WTC11 (cell line): Measurements from ENCODE around the gene RGS1.

ENCODE experiments used
- CBFB ChIP-seq: sonication (generic); formaldehyde crosslinking; IDR thresholded peaks from 2 replicates; pipeline ENCODE4 v1.8.1; 2022; ENCODE audit warnings: mild to moderate bottlenecking, low read depth, missing genetic modification reagents
- CREB1 ChIP-seq: sonication (generic); formaldehyde crosslinking; IDR thresholded peaks from 2 replicates; pipeline ENCODE4 v1.8.0; 2023; ENCODE audit warnings: mild to moderate bottlenecking, missing genetic modification reagents
- GABPB1 ChIP-seq: sonication (generic); formaldehyde crosslinking; IDR thresholded peaks from 2 replicates; pipeline ENCODE4 v1.8.1; 2023; ENCODE audit warnings: mild to moderate bottlenecking, missing genetic modification reagents
- GRHL2 ChIP-seq: fragments of 250-450 bp; sonication (Bioruptor Pico); IDR thresholded peaks from 2 replicates; pipeline ENCODE4 v1.8.0; 2022; ENCODE audit warnings: mild to moderate bottlenecking, moderate library complexity; ENCODE audit not compliant: insufficient replicate concordance, severe bottlenecking
- MAX ChIP-seq: sonication (generic); formaldehyde crosslinking; IDR thresholded peaks from 2 replicates; pipeline ENCODE4 v1.8.0; 2022; ENCODE audit warnings: mild to moderate bottlenecking, missing genetic modification reagents
- MXD4 ChIP-seq: fragments of 250-450 bp; sonication (Bioruptor Pico); IDR thresholded peaks from 2 replicates; pipeline ENCODE4 v1.8.0; 2021; ENCODE audit warnings: mild to moderate bottlenecking, moderate library complexity, borderline replicate concordance
- NR1H2 ChIP-seq: sonication (generic); formaldehyde crosslinking; IDR thresholded peaks from 2 replicates; pipeline ENCODE4 v1.9.0; 2021; ENCODE audit warnings: mild to moderate bottlenecking, moderate library complexity, missing genetic modification reagents
- NR2C2 ChIP-seq: sonication (generic); formaldehyde crosslinking; IDR thresholded peaks from 2 replicates; pipeline ENCODE4 v1.8.0; 2022; ENCODE audit warnings: mild to moderate bottlenecking, missing genetic modification reagents
- SP1 ChIP-seq: sonication (generic); formaldehyde crosslinking; conservative IDR thresholded peaks from 2 replicates; pipeline ENCODE4 v1.8.1; 2022; ENCODE audit warnings: missing genetic modification reagents
- TCF7 ChIP-seq: sonication (generic); formaldehyde crosslinking; IDR thresholded peaks from 2 replicates; pipeline ENCODE4 v1.8.0; 2022; ENCODE audit warnings: mild to moderate bottlenecking, low read depth, missing genetic modification reagents, moderate library complexity
- ZNF121 ChIP-seq: sonication (generic); formaldehyde crosslinking; IDR thresholded peaks from 2 replicates; pipeline ENCODE4 v1.8.0; 2023; ENCODE audit warnings: missing genetic modification reagents
- TF ChIP-seq, protein P1 (sequence below): fragments of 200-600 bp; IDR thresholded peaks from 2 replicates; pipeline ENCODE4 v1.8.0; 2022; ENCODE audit warnings: antibody characterized with exemption
- TF ChIP-seq, protein P2 (sequence below): sonication (generic); formaldehyde crosslinking; IDR thresholded peaks from 2 replicates; pipeline ENCODE4 v1.8.0; 2023; ENCODE audit warnings: missing genetic modification reagents, mild to moderate bottlenecking, borderline replicate concordance
- TF ChIP-seq, protein P3 (sequence below): sonication (generic); formaldehyde crosslinking; IDR thresholded peaks from 2 replicates; pipeline ENCODE4 v1.8.1; 2023; ENCODE audit warnings: mild to moderate bottlenecking, missing genetic modification reagents

GRCh38 chr1:192581131-192581927 lies 5.8 kb downstream of the RGS1 start:
- no peak for TF ChIP-seq GRHL2 (CRISPR knock-in tag)
- no peak for TF ChIP-seq CBFB (CRISPR knock-in tag)
- TF ChIP-seq, protein P1, sequence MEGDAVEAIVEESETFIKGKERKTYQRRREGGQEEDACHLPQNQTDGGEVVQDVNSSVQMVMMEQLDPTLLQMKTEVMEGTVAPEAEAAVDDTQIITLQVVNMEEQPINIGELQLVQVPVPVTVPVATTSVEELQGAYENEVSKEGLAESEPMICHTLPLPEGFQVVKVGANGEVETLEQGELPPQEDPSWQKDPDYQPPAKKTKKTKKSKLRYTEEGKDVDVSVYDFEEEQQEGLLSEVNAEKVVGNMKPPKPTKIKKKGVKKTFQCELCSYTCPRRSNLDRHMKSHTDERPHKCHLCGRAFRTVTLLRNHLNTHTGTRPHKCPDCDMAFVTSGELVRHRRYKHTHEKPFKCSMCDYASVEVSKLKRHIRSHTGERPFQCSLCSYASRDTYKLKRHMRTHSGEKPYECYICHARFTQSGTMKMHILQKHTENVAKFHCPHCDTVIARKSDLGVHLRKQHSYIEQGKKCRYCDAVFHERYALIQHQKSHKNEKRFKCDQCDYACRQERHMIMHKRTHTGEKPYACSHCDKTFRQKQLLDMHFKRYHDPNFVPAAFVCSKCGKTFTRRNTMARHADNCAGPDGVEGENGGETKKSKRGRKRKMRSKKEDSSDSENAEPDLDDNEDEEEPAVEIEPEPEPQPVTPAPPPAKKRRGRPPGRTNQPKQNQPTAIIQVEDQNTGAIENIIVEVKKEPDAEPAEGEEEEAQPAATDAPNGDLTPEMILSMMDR, result no peak
- TF ChIP-seq SP1, result no peak
- TF ChIP-seq TCF7 (CRISPR knock-in tag), result no peak
- no peak for TF ChIP-seq NR1H2 (CRISPR knock-in tag)
- TF ChIP-seq ZNF121 (CRISPR knock-in tag), result no peak
- no peak for TF ChIP-seq NR2C2 (CRISPR knock-in tag)
- no peak for TF ChIP-seq MAX (CRISPR knock-in tag)
- TF ChIP-seq GABPB1 (CRISPR knock-in tag), result no peak
- no peak for TF ChIP-seq MXD4 (CRISPR knock-in tag)
- TF ChIP-seq, protein P2, sequence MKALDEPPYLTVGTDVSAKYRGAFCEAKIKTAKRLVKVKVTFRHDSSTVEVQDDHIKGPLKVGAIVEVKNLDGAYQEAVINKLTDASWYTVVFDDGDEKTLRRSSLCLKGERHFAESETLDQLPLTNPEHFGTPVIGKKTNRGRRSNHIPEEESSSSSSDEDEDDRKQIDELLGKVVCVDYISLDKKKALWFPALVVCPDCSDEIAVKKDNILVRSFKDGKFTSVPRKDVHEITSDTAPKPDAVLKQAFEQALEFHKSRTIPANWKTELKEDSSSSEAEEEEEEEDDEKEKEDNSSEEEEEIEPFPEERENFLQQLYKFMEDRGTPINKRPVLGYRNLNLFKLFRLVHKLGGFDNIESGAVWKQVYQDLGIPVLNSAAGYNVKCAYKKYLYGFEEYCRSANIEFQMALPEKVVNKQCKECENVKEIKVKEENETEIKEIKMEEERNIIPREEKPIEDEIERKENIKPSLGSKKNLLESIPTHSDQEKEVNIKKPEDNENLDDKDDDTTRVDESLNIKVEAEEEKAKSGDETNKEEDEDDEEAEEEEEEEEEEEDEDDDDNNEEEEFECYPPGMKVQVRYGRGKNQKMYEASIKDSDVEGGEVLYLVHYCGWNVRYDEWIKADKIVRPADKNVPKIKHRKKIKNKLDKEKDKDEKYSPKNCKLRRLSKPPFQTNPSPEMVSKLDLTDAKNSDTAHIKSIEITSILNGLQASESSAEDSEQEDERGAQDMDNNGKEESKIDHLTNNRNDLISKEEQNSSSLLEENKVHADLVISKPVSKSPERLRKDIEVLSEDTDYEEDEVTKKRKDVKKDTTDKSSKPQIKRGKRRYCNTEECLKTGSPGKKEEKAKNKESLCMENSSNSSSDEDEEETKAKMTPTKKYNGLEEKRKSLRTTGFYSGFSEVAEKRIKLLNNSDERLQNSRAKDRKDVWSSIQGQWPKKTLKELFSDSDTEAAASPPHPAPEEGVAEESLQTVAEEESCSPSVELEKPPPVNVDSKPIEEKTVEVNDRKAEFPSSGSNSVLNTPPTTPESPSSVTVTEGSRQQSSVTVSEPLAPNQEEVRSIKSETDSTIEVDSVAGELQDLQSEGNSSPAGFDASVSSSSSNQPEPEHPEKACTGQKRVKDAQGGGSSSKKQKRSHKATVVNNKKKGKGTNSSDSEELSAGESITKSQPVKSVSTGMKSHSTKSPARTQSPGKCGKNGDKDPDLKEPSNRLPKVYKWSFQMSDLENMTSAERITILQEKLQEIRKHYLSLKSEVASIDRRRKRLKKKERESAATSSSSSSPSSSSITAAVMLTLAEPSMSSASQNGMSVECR (CRISPR knock-in tag), result no peak
- TF ChIP-seq, protein P3, sequence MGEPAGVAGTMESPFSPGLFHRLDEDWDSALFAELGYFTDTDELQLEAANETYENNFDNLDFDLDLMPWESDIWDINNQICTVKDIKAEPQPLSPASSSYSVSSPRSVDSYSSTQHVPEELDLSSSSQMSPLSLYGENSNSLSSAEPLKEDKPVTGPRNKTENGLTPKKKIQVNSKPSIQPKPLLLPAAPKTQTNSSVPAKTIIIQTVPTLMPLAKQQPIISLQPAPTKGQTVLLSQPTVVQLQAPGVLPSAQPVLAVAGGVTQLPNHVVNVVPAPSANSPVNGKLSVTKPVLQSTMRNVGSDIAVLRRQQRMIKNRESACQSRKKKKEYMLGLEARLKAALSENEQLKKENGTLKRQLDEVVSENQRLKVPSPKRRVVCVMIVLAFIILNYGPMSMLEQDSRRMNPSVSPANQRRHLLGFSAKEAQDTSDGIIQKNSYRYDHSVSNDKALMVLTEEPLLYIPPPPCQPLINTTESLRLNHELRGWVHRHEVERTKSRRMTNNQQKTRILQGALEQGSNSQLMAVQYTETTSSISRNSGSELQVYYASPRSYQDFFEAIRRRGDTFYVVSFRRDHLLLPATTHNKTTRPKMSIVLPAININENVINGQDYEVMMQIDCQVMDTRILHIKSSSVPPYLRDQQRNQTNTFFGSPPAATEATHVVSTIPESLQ (CRISPR knock-in tag), result no peak
- TF ChIP-seq CREB1 (CRISPR knock-in tag), result no peak
